ENCODE measurements around the gene CACNA1I. TPM values are rescaled to one million over a fixed set of nuclear protein-coding genes. Genes with fewer than 3 reads are reported as not detected.

CACNA1I gene
- total and polyA plus RNA-seq, 2 donors (not counting 1 experiment from before 2014, with no cell fraction given) = under 0.01 to 0.01 TPM

DNA sequence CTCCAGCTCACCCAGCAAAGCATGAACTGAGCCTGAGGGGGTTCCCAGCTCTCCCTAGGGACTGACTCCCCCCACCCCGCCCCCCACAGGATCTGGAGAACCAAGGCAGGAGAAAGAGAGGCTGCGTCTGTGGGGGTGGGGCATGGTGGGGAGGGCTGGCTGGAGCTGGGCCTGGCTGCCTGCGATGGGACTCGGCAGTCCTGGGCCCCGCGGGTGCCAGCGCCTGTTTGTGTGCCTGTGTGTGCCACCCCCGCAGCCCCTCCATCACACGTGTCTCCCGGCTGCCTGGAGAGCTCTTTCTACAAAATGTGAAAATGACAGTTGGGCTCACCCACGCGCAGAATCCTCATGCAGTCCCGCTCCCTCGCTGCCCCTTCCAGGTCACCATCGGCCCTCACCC lies 46.8 kb downstream of the CACNA1I start:
- Histone ChIP-seq H3K9ac (ENCODE audit: insufficient read depth, low read length) (no peak overlapping the region), H2AFZ (ENCODE audit: low read length) (no peak overlapping the region), H3K27ac (ENCODE audit: insufficient read depth, low read length) (no peak overlapping the region), H4K20me1 (ENCODE audit: control insufficient read depth, extremely low read depth, insufficient read depth, low read length) (no peaks in the 10 kb centered on the region), H3K9me3 (ENCODE audit: control insufficient read depth, insufficient read depth, low read depth, low read length) (no peaks in the 10 kb centered on the region), H3K4me1 (ENCODE audit: control insufficient read depth, extremely low read depth, insufficient read depth, low read length) (no peaks in the 10 kb centered on the region), H3K4me2 (ENCODE audit: extremely low read depth, insufficient read depth, low read length) (no peak overlapping the region), H3K27me3 (ENCODE audit: control insufficient read depth, insufficient read depth, low read length) (no peaks in the 10 kb centered on the region), H3K36me3 (ENCODE audit: control insufficient read depth, insufficient read depth, low read length) (no peaks in the 10 kb centered on the region), H3K79me2 (ENCODE audit: control insufficient read depth, insufficient read depth, low read length) (no peaks in the 10 kb centered on the region), H3K4me3 (replicated peaks in 1 of 4; ENCODE audit: control extremely low read depth in 1 of 4, insufficient read depth in 1 of 4, low read depth in 3 of 4, low read length in 4 of 4) (no peak overlapping the region)
- no peak for DNase-seq (ENCODE audit: low read depth in 2 of 2)
- TF ChIP-seq CTCF (conservative IDR thresholded peaks at IDR 0.05 in 1 of 2, IDR thresholded peaks at IDR 0.05 in 1 of 2; ENCODE audit: low read depth in 1 of 2, low read length in 2 of 2) (no peak), EZH2 (IDR thresholded peaks at IDR 0.05; ENCODE audit: low read length, missing control alignments) (no peak)

GRCh38 chr22:39617970-39618757 lies 47.6 kb downstream of the CACNA1I start:
- Histone ChIP-seq H3K36me3 (ENCODE audit: control insufficient read depth, insufficient read depth, low read length) (no peaks in the 10 kb centered on the region), H4K20me1 (ENCODE audit: control insufficient read depth, extremely low read depth, insufficient read depth, low read length) (no peaks in the 10 kb centered on the region), H3K27me3 (ENCODE audit: control insufficient read depth, insufficient read depth, low read length) (no peaks in the 10 kb centered on the region), H3K27ac (ENCODE audit: insufficient read depth, low read length) (no peak overlapping the region), H3K9ac (ENCODE audit: insufficient read depth, low read length) (no peak overlapping the region), H3K4me2 (ENCODE audit: extremely low read depth, insufficient read depth, low read length) (no peak overlapping the region), H3K9me3 (ENCODE audit: control insufficient read depth, insufficient read depth, low read depth, low read length) (no peaks in the 10 kb centered on the region), H3K4me1 (ENCODE audit: control insufficient read depth, extremely low read depth, insufficient read depth, low read length) (no peaks in the 10 kb centered on the region), H2AFZ (ENCODE audit: low read length) (no peak overlapping the region), H3K79me2 (ENCODE audit: control insufficient read depth, insufficient read depth, low read length) (no peaks in the 10 kb centered on the region), H3K4me3 (replicated peaks in 1 of 4; ENCODE audit: control extremely low read depth in 1 of 4, insufficient read depth in 1 of 4, low read depth in 3 of 4, low read length in 4 of 4) (no peak overlapping the region)
- TF ChIP-seq CTCF (conservative IDR thresholded peaks at IDR 0.05 in 1 of 2, IDR thresholded peaks at IDR 0.05 in 1 of 2; ENCODE audit: low read depth in 1 of 2, low read length in 2 of 2) (no peak), EZH2 (IDR thresholded peaks at IDR 0.05; ENCODE audit: low read length, missing control alignments) (no peak)
- no peak for DNase-seq (ENCODE audit: low read depth in 2 of 2)

- H3K27me3 ChIP-seq (ENCODE audit: control insufficient read depth, insufficient read depth, low read length) = no peaks in the 10 kb centered on the region
- DNase-seq (ENCODE audit: low read depth in 2 of 2) = no peak
- no peaks in the 10 kb centered on the region for H3K9me3 ChIP-seq (ENCODE audit: control insufficient read depth, insufficient read depth, low read depth, low read length)
- no peak overlapping the region for H3K9ac ChIP-seq (ENCODE audit: insufficient read depth, low read length)
- H3K4me1 ChIP-seq (ENCODE audit: control insufficient read depth, extremely low read depth, insufficient read depth, low read length) = no peaks in the 10 kb centered on the region
- H4K20me1 ChIP-seq (ENCODE audit: control insufficient read depth, extremely low read depth, insufficient read depth, low read length) = no peaks in the 10 kb centered on the region
- H3K36me3 ChIP-seq (ENCODE audit: control insufficient read depth, insufficient read depth, low read length) = no peaks in the 10 kb centered on the region
- H3K27ac ChIP-seq (ENCODE audit: insufficient read depth, low read length) = no peak overlapping the region
- no peak for TF ChIP-seq CTCF (conservative IDR thresholded peaks at IDR 0.05 in 1 of 2, IDR thresholded peaks at IDR 0.05 in 1 of 2; ENCODE audit: low read depth in 1 of 2, low read length in 2 of 2)
- TF ChIP-seq EZH2 (IDR thresholded peaks at IDR 0.05; ENCODE audit: low read length, missing control alignments) = no peak
- H2AFZ ChIP-seq (ENCODE audit: low read length) = no peak overlapping the region
- H3K4me2 ChIP-seq (ENCODE audit: extremely low read depth, insufficient read depth, low read length) = no peak overlapping the region
- no peaks in the 10 kb centered on the region for H3K79me2 ChIP-seq (ENCODE audit: control insufficient read depth, insufficient read depth, low read length)
- H3K4me3 ChIP-seq (replicated peaks in 1 of 4; ENCODE audit: control extremely low read depth in 1 of 4, insufficient read depth in 1 of 4, low read depth in 3 of 4, low read length in 4 of 4) = no peak overlapping the region
Measured at GRCh38 chr22:39618996-39619530, 48.5 kb downstream of the CACNA1I start.
